PC-3 (cell line): Measurements from ENCODE around the gene KCNN1. TPM values are rescaled to one million over a fixed set of nuclear protein-coding genes. Genes with fewer than 3 reads are reported as not detected.

Source experiments
- ATAC-seq: fragments of 200-7000 bp; cut with Tn5 transposase; 2 replicates; pipeline ENCODE4 v1.9.1; 2020; ENCODE audit warnings: mild to moderate bottlenecking, moderate library complexity
- BruUV-seq: library from RNA; stranded (reverse); fragments of 400-500 nt; replicated peaks from 2 replicates; lab custom pipeline; 2021; lab: Mats Ljungman, UMichigan
- CTCF ChIA-PET: fragments of 300-600 bp; sonication (Branson Sonifier 250); formaldehyde crosslinking; loops from one replicate; lab custom pipeline; 2022; ENCODE audit warnings: antibody characterized with exemption; lab: Charles Lee
- POLR2A ChIA-PET: fragments of 300-600 bp; sonication (Branson Sonifier 250); formaldehyde crosslinking; loops from one replicate; lab custom pipeline; 2022; ENCODE audit warnings: antibody characterized with exemption; ENCODE audit not compliant: unreplicated experiment; lab: Charles Lee
- DNase-seq: peaks from one replicate; pipeline ENCODE4 v3.0.0-alpha.2; 2015
- H2AFZ ChIP-seq: fragments of 300-600 bp; sonication (generic); 2 replicates; pipeline ENCODE4 v1.6.0; 2016; ENCODE audit warnings: antibody characterized with exemption, low read length
- H3F3A ChIP-seq: fragments of 300-600 bp; sonication (generic); one replicate; pipeline ENCODE4 v1.6.0; 2017; ENCODE audit warnings: antibody characterized with exemption, low read length, control low read depth, mild to moderate bottlenecking; ENCODE audit not compliant: unreplicated experiment
- H3K27ac ChIP-seq: fragments of 300-600 bp; sonication (generic); 2 replicates; pipeline ENCODE4 v1.5.1; 2016; ENCODE audit warnings: mild to moderate bottlenecking, low read length
- H3K27me3 ChIP-seq: fragments of 300-600 bp; sonication (generic); 2 replicates; pipeline ENCODE4 v1.6.1; 2016; ENCODE audit warnings: low read length, mixed read lengths
- H3K36me3 ChIP-seq: fragments of 300-600 bp; sonication (generic); 2 replicates; pipeline ENCODE4 v1.6.1; 2016; ENCODE audit warnings: low read depth, mixed run types, low read length, mixed read lengths
- H3K4me1 ChIP-seq: fragments of 300-600 bp; sonication (generic); 2 replicates; pipeline ENCODE4 v1.5.1; 2016; ENCODE audit warnings: low read length; ENCODE audit not compliant: insufficient read depth
- H3K4me2 ChIP-seq: fragments of 300-600 bp; sonication (generic); 2 replicates; pipeline ENCODE4 v1.6.0; 2016; ENCODE audit warnings: low read length
- H3K4me3 ChIP-seq: fragments of 300-600 bp; sonication (generic); 2 replicates; pipeline ENCODE4 v1.5.1; 2016; ENCODE audit warnings: mild to moderate bottlenecking, low read length, mixed read lengths
- H3K79me2 ChIP-seq: fragments of 300-600 bp; sonication (generic); 2 replicates; pipeline ENCODE4 v1.6.1; 2017; ENCODE audit warnings: low read length, mixed read lengths
- H3K9ac ChIP-seq: fragments of 300-600 bp; sonication (generic); 2 replicates; pipeline ENCODE4 v1.6.0; 2016; ENCODE audit warnings: mild to moderate bottlenecking, low read length
- H3K9me2 ChIP-seq: fragments of 300-600 bp; sonication (generic); replicated peaks from 2 replicates; pipeline ENCODE4 v1.6.1; 2016; ENCODE audit warnings: mixed run types, low read length, mixed read lengths
- H3K9me3 ChIP-seq: fragments of 300-600 bp; sonication (generic); 2 replicates; pipeline ENCODE4 v1.6.1; 2016; ENCODE audit warnings: low read length, mixed read lengths
- H4K20me1 ChIP-seq: fragments of 300-600 bp; sonication (generic); 2 replicates; pipeline ENCODE4 v1.6.1; 2016; ENCODE audit warnings: low read length, mixed read lengths
- CTCF ChIP-seq: fragments of 300-600 bp; sonication (generic); conservative IDR thresholded peaks from 2 replicates; pipeline ENCODE4 v1.5.1; 2017; ENCODE audit warnings: antibody characterized with exemption, low read depth, mild to moderate bottlenecking, low read length
- EZH2 ChIP-seq: fragments of 300-600 bp; sonication (generic); IDR thresholded peaks from one replicate; pipeline ENCODE4 v1.6.1; 2017; ENCODE audit warnings: antibody characterized with exemption, mild to moderate bottlenecking, low read length; ENCODE audit not compliant: unreplicated experiment
- EZH2phosphoT487 ChIP-seq: fragments of 300-600 bp; sonication (generic); IDR thresholded peaks from 2 replicates; pipeline ENCODE4 v1.6.1; 2018; ENCODE audit warnings: mild to moderate bottlenecking, antibody characterized with exemption, low read length, borderline replicate concordance
- intact Hi-C: fragments of 100-400 bp; cut with micrococcal nuclease; formaldehyde crosslinking; loops from 2 replicates; pipeline ENCODE4 v1.9.0; 2023
- total RNA-seq: library from RNA; depleted of rRNA; stranded (reverse); fragments of >200 nt; gene quantifications from 2 replicates; pipeline ENCODE4 v1.2.3, GENCODE V29; 2014

Gene KCNN1
- total RNA-seq, 1 experiment from 2014 or later: not detected

- DNase-seq: no peak
- Histone ChIP-seq H2AFZ (no peak overlapping the region), H3K9ac (no peak overlapping the region), H3K36me3 (no peaks in the 10 kb centered on the region), H3K27ac (no peak overlapping the region), H4K20me1 (no peaks in the 10 kb centered on the region), H3K79me2 (no peaks in the 10 kb centered on the region), H3K9me2 (no peaks in the 10 kb centered on the region), H3K4me3 (no peak overlapping the region), H3K9me3 (no peaks in the 10 kb centered on the region), H3K4me1 (no peaks in the 10 kb centered on the region), H3F3A (no peaks in the 10 kb centered on the region), H3K4me2 (no peak overlapping the region), H3K27me3 (no peaks in the 10 kb centered on the region)
- CTCF ChIA-PET: no interaction called here
- no TSS peak for BruUV-seq
- POLR2A ChIA-PET: no interaction called here
- TF ChIP-seq EZH2phosphoT487 (no peak), EZH2 (no peak), CTCF (no peak)
- intact Hi-C loops: no loop called here
- ATAC-seq: no peak
Measured at GRCh38 chr19:17922138-17922537, 44.8 kb upstream of the KCNN1 start.

GRCh38 chr19:17926044-17926443 lies 40.9 kb upstream of the KCNN1 start:
- Histone ChIP-seq H3K79me2 (no peaks in the 10 kb centered on the region), H3K36me3 (no peaks in the 10 kb centered on the region), H3K4me2 (no peak overlapping the region), H3K27ac (no peak overlapping the region), H3F3A (no peaks in the 10 kb centered on the region), H3K9me3 (no peaks in the 10 kb centered on the region), H3K27me3 (no peaks in the 10 kb centered on the region), H3K4me3 (no peak overlapping the region), H3K9ac (no peak overlapping the region), H3K9me2 (no peaks in the 10 kb centered on the region), H3K4me1 (no peaks in the 10 kb centered on the region), H2AFZ (no peak overlapping the region), H4K20me1 (no peaks in the 10 kb centered on the region)
- no peak for TF ChIP-seq EZH2phosphoT487
- TF ChIP-seq EZH2: no peak
- TF ChIP-seq CTCF: no peak
- POLR2A ChIA-PET: no interaction called here
- no TSS peak for BruUV-seq
- intact Hi-C loops: no loop called here
- ATAC-seq: no peak
- CTCF ChIA-PET: no interaction called here
- DNase-seq: no peak

GRCh38 chr19:17929056-17929455 lies 37.9 kb upstream of the KCNN1 start:
- POLR2A ChIA-PET: no interaction called here
- DNase-seq (no peak), ATAC-seq (no peak)
- no peaks in the 10 kb centered on the region for H3K27me3 ChIP-seq
- H3F3A ChIP-seq: no peaks in the 10 kb centered on the region
- BruUV-seq: no TSS peak
- no peak overlapping the region for H3K4me3 ChIP-seq
- H4K20me1 ChIP-seq: no peaks in the 10 kb centered on the region
- no peaks in the 10 kb centered on the region for H3K9me2 ChIP-seq
- intact Hi-C loops: no loop called here
- TF ChIP-seq CTCF (no peak), EZH2 (no peak), EZH2phosphoT487 (no peak)
- no peaks in the 10 kb centered on the region for H3K36me3 ChIP-seq
- peaks cover 2% of the 10 kb centered on the region for H3K4me1 ChIP-seq
- H3K9ac ChIP-seq: no peak overlapping the region
- no peak overlapping the region for H3K4me2 ChIP-seq
- H2AFZ ChIP-seq: no peak overlapping the region
- H3K27ac ChIP-seq: no peak overlapping the region
- H3K9me3 ChIP-seq: no peaks in the 10 kb centered on the region
- CTCF ChIA-PET: no interaction called here
- H3K79me2 ChIP-seq: peaks cover 11% of the 10 kb centered on the region
